ENCODE measurements around the gene ILF2. TPM values are rescaled to one million over a fixed set of nuclear protein-coding genes. Genes with fewer than 3 reads are reported as not detected.

The ILF2 gene
- total and polyA plus RNA-seq, 2 of the 13 experiments (the other 11 are each of a cell fraction or from before 2014, with no cell fraction given) = 292 to 366 TPM

GRCh38 chr1:153616144-153616916, 54.5 kb downstream of the ILF2 start, which contains the start of gene S100A14 (continued):
- TF ChIP-seq ZNF138 (CRISPR knock-in tag; IDR thresholded peaks at IDR 0.05; ENCODE audit: low read depth) = no peak
- no peak for TF ChIP-seq YEATS4 (CRISPR knock-in tag; IDR thresholded peaks at IDR 0.05; ENCODE audit: borderline replicate concordance)
- TF ChIP-seq BORCS8-MEF2B (CRISPR knock-in tag; IDR thresholded peaks at IDR 0.05) = peak; percentile 34; the same call in 1 of the 2 replicates
- TF ChIP-seq PHB2 (IDR thresholded peaks at IDR 0.05; ENCODE audit: partially characterized antibody) = no peak
- TF ChIP-seq, protein P1, sequence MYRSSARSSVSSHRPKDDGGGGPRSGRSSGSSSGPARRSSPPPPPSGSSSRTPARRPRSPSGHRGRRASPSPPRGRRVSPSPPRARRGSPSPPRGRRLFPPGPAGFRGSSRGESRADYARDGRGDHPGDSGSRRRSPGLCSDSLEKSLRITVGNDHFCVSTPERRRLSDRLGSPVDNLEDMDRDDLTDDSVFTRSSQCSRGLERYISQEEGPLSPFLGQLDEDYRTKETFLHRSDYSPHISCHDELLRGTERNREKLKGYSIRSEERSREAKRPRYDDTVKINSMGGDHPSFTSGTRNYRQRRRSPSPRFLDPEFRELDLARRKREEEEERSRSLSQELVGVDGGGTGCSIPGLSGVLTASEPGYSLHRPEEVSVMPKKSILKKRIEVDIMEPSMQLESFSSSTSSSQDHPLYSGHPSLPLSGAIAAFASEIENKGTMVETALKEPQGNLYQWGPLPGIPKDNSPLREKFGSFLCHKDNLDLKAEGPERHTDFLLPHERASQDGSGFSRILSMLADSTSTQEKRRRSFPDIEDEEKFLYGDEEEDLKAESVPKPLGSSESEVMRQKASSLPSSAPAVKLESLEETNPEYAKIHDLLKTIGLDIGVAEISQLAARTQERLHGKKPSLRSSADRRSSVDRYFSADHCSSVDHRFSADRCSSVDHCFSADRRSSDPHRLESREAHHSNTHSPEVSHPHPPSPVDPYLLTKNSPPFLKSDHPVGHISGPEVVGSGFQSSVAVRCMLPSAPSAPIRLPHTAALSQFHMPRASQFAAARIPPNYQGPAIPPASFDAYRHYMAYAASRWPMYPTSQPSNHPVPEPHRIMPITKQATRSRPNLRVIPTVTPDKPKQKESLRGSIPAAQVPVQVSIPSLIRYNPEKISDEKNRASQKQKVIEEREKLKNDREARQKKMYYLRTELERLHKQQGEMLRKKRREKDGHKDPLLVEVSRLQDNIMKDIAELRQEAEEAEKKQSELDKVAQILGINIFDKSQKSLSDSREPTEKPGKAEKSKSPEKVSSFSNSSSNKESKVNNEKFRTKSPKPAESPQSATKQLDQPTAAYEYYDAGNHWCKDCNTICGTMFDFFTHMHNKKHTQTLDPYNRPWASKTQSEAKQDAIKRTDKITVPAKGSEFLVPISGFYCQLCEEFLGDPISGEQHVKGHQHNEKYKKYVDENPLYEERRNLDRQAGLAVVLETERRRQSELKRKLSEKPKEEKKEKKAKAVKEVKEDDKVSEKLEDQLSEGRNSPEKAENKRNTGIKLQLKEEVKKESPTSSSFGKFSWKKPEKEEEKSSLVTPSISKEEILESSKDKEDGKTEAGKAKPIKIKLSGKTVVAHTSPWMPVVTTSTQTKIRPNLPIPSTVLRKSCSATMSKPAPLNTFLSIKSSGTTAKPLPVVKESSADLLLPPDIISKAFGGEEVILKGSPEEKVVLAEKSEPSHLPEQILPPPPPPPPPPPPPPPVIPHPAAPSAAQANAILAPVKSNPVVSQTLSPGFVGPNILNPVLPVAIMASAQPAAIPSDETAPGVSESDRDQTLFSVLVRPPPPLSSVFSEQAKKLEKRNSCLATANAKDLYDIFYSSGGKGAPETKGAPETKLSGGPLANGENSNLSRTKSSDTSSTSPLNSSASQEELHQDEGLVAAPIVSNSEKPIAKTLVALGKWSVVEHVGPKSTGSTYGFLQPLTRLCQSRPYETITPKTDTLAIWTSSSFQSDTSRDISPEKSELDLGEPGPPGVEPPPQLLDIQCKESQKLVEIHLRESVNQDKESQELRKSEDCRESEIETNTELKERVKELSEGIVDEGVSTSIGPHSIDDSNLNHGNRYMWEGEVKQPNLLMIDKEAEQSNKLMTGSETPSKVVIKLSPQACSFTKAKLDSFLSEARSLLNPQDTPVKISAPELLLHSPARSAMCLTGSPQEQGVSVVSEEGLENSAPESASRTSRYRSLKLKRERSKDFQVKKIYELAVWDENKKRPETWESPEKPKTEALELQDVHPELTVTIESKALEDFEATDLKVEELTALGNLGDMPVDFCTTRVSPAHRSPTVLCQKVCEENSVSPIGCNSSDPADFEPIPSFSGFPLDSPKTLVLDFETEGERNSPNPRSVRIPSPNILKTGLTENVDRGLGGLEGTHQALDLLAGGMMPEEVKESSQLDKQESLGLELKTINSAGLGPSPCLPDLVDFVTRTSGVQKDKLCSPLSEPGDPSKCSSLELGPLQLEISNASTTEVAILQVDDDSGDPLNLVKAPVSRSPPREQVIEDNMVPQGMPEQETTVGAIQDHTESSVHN (CRISPR knock-in tag; IDR thresholded peaks at IDR 0.05) = no peak
- TF ChIP-seq NCOA5 (CRISPR knock-in tag; IDR thresholded peaks at IDR 0.05) = no peak
- 0 out of 2 replicates have a peak, but pooled peaks have one; percentile 20 for TF ChIP-seq GATAD2A (CRISPR knock-in tag; IDR thresholded peaks at IDR 0.05)
- TF ChIP-seq, protein P2, sequence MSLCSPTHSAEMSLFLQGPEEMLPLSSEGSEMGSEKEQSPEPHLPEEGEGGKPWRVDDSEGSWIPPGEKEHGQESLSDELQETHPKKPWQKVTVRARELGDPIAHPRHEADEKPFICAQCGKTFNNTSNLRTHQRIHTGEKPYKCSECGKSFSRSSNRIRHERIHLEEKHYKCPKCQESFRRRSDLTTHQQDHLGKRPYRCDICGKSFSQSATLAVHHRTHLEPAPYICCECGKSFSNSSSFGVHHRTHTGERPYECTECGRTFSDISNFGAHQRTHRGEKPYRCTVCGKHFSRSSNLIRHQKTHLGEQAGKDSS (CRISPR knock-in tag; IDR thresholded peaks at IDR 0.05; ENCODE audit: borderline replicate concordance, low read depth) = peak; percentile 57; the same call in 1 of the 2 replicates
- TF ChIP-seq NFIC (IDR thresholded peaks at IDR 0.05; ENCODE audit: low read length) = no peak
- TF ChIP-seq, protein P3, sequence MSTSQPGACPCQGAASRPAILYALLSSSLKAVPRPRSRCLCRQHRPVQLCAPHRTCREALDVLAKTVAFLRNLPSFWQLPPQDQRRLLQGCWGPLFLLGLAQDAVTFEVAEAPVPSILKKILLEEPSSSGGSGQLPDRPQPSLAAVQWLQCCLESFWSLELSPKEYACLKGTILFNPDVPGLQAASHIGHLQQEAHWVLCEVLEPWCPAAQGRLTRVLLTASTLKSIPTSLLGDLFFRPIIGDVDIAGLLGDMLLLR (CRISPR knock-in tag; IDR thresholded peaks at IDR 0.05) = no peak
- TF ChIP-seq ZFYVE20 (CRISPR knock-in tag; IDR thresholded peaks at IDR 0.05; ENCODE audit: borderline replicate concordance, low read depth) = no peak
- TF ChIP-seq ESRRA (CRISPR knock-in tag; IDR thresholded peaks at IDR 0.05; ENCODE audit: low read depth) = no peak
- no peak for TF ChIP-seq ZNF660 (CRISPR knock-in tag; IDR thresholded peaks at IDR 0.05; ENCODE audit: borderline replicate concordance, low read depth)
- no peak for TF ChIP-seq ZNF567 (CRISPR knock-in tag; IDR thresholded peaks at IDR 0.05; ENCODE audit: borderline replicate concordance)
- TF ChIP-seq TERF1 (CRISPR knock-in tag; IDR thresholded peaks at IDR 0.05) = no peak
- no peak for TF ChIP-seq GMEB1 (CRISPR knock-in tag; IDR thresholded peaks at IDR 0.05; ENCODE audit: borderline replicate concordance)
